ENCODE results near the gene NDUFB7. TPM values are rescaled to one million over a fixed set of nuclear protein-coding genes. Genes with fewer than 3 reads are reported as not detected.
"Not testable (repeated sequence)": the region's sequence is repeated elsewhere in the genome, so short reads cannot be mapped to it uniquely, and the experiment has no call there.

NDUFB7 gene
- total RNA-seq, 1 donor from 2014 or later: 501 TPM

DNA sequence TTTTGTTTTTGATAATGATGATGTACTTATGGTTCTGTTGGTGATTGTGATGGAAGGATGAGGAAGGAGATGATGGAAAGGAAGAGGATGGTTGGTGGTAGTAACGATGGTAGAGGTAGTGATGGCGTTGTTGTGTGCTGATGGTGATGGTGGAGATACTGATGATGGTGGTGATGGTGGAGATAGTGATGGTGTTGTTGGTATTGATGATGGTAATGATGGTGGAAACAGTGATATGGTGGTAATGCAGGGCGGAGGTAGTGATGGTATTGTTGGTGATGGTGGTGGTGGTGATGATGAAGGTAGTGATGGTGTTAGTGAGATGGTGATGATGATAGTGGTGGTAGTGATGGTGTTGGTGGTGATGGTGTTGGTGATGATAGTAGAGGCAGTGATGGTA is 23.7 kb upstream of the NDUFB7 start:
- intact Hi-C loops (cut with micrococcal nuclease): no loop called here
- Histone ChIP-seq H3K9me3 (replicated peaks) (no peaks in the 10 kb centered on the region), H3K27ac (replicated peaks) (no peak overlapping the region), H3K4me3 (no peak overlapping the region), H3K36me3 (no peaks in the 10 kb centered on the region), H3K27me3 (ENCODE audit: low read depth) (peaks cover 35% of the 10 kb centered on the region), H3K4me1 (no peaks in the 10 kb centered on the region)
- TF ChIP-seq, protein P1, sequence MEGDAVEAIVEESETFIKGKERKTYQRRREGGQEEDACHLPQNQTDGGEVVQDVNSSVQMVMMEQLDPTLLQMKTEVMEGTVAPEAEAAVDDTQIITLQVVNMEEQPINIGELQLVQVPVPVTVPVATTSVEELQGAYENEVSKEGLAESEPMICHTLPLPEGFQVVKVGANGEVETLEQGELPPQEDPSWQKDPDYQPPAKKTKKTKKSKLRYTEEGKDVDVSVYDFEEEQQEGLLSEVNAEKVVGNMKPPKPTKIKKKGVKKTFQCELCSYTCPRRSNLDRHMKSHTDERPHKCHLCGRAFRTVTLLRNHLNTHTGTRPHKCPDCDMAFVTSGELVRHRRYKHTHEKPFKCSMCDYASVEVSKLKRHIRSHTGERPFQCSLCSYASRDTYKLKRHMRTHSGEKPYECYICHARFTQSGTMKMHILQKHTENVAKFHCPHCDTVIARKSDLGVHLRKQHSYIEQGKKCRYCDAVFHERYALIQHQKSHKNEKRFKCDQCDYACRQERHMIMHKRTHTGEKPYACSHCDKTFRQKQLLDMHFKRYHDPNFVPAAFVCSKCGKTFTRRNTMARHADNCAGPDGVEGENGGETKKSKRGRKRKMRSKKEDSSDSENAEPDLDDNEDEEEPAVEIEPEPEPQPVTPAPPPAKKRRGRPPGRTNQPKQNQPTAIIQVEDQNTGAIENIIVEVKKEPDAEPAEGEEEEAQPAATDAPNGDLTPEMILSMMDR (IDR thresholded peaks at IDR 0.05; ENCODE audit: borderline replicate concordance): no peak
- DNase-seq: no peak

DNA sequence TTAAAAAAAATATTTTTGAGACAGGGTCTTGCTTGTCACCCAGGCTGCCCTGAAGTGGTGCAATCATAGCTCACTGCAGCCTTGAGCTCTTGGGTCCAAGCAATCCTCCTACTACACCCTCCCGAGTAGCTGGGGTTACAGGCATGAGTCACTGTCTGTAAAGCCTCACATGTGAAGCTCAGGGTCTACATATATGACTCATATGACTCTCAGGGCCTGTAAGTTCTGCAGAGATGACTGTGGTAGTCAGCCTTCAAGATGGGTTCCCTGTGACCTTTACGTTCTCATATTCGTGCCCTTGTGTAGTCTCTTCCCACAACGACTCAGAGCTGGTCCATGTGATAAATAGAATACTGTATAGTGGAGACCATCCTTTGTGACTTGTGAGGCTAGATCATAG is 17.6 kb upstream of the NDUFB7 start:
- H3K36me3 ChIP-seq; intact Hi-C loops (cut with micrococcal nuclease); H3K4me1 ChIP-seq; H3K4me3 ChIP-seq; DNase-seq; H3K27ac ChIP-seq (replicated peaks); H3K9me3 ChIP-seq (replicated peaks): not testable (repeated sequence)
- H3K27me3 ChIP-seq (ENCODE audit: low read depth): peaks cover 24% of the 10 kb centered on the region

DNA sequence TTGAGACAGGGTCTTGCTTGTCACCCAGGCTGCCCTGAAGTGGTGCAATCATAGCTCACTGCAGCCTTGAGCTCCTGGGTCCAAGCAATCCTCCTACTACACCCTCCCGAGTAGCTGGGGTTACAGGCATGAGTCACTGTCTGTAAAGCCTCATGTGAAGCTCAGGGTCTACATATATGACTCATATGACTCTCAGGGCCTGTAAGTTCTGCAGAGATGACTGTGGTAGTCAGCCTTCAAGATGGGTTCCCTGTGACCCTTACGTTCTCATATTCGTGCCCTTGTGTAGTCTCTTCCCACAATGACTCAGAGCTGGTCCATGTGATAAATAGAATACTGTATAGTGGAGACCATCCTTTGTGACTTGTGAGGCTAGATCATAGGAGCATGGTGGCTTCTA is 13.3 kb upstream of the NDUFB7 start:
- H3K36me3 ChIP-seq; H3K27ac ChIP-seq (replicated peaks); H3K4me1 ChIP-seq; H3K9me3 ChIP-seq (replicated peaks); H3K27me3 ChIP-seq (ENCODE audit: low read depth); DNase-seq; intact Hi-C loops (cut with micrococcal nuclease); H3K4me3 ChIP-seq: not testable (repeated sequence)

DNA sequence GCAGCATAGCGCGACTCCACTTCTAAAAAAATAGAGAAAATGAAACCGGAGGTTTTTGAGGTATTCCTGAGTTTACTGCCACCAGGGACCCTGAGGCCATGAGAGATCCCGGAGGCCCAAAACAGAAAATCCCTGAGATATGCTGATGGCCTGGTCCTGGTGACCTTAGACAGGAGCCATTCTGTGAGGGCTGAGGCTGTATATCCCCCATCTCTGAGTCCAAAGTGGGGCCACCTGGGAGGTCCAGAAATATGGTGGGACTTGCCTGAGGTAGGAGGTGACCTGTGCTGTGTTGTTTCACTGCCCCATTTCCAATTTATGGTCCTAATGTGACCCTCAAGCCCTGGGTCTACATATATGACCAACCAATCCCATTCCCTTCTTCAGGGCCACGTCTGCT is 12.5 kb upstream of the NDUFB7 start:
- H3K27ac ChIP-seq (replicated peaks); H3K27me3 ChIP-seq (ENCODE audit: low read depth); intact Hi-C loops (cut with micrococcal nuclease); H3K36me3 ChIP-seq; DNase-seq; H3K4me3 ChIP-seq; H3K9me3 ChIP-seq (replicated peaks); H3K4me1 ChIP-seq: not testable (repeated sequence)

DNA sequence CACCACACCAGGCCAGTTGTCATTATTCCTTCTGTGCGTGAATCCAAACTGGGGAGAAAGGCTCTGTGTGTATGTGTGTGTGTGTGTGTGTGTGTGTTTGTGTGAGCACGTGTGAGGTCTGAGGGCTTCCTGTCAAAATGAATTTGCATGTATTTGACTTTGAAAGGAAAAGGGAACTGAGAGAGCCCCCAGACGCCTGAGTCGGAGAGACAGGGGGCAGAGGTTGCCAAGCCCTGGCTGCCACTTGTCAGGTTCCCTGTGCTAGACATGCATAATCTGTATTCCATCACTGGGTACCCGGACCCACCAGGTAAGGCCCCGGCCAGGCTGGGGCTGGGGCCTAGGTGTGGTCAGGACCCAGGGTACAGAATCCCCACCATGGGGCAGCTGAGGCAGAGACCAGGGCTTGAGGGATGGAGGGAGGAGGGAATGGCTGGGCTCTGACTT is 11.1 kb upstream of the NDUFB7 start, which contains the start of gene CLEC17A:
CLEC17A (plus strand) TSS at position 191 of the 447 bp plus-strand sequence; CDS start at position 268, 77 bp downstream.
- Histone ChIP-seq H3K27me3 (ENCODE audit: low read depth) (no peaks in the 10 kb centered on the region), H3K4me3 (no peak within 1 kb of the TSS), H3K27ac (replicated peaks) (no peak within 1 kb of the TSS), H3K36me3 (no peaks in the 10 kb centered on the region), H3K4me1 (no peaks in the 10 kb centered on the region), H3K9me3 (replicated peaks) (no peaks in the 10 kb centered on the region)
- intact Hi-C loops (cut with micrococcal nuclease): no loop called here
- no peak for DNase-seq
- TF ChIP-seq, protein P1 (IDR thresholded peaks at IDR 0.05; ENCODE audit: borderline replicate concordance): no peak

DNA sequence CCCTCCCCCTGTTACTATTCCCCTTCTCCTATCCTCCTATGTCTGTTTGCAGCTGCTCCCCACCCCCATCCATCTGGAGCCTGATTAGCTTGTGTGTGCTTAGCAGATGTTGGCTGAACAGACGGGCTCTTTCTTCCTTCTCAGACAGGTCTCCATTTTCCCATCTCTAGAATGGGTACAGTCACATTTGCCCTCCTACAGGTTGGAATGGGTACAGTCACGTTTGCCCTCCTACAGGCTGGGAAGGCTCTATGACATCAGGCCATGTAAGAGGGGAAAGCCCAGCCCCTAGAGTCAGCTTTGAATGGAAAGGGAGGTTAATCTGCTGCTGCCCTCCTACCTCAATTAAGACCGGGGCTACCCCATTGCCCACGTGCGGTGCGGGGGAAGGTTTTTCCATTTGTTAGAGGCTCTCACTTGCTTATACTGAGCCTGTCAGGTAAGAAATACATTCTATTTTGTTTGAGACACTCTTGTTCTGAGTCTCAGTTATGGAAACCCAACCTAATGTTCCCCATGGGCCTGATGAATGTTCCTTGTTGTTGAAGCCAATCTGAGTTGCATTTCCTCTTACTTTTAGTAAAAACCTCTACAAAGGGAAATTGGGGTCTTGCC is 8.9 kb upstream of the NDUFB7 start:
- Histone ChIP-seq H3K27me3 (ENCODE audit: low read depth) (no peaks in the 10 kb centered on the region), H3K36me3 (no peaks in the 10 kb centered on the region), H3K27ac (replicated peaks) (no peak overlapping the region), H3K9me3 (replicated peaks) (no peaks in the 10 kb centered on the region), H3K4me3 (no peak overlapping the region), H3K4me1 (no peaks in the 10 kb centered on the region)
- intact Hi-C loops (cut with micrococcal nuclease): no loop called here
- DNase-seq: no peak
- TF ChIP-seq, protein P1 (IDR thresholded peaks at IDR 0.05; ENCODE audit: borderline replicate concordance): no peak

DNA sequence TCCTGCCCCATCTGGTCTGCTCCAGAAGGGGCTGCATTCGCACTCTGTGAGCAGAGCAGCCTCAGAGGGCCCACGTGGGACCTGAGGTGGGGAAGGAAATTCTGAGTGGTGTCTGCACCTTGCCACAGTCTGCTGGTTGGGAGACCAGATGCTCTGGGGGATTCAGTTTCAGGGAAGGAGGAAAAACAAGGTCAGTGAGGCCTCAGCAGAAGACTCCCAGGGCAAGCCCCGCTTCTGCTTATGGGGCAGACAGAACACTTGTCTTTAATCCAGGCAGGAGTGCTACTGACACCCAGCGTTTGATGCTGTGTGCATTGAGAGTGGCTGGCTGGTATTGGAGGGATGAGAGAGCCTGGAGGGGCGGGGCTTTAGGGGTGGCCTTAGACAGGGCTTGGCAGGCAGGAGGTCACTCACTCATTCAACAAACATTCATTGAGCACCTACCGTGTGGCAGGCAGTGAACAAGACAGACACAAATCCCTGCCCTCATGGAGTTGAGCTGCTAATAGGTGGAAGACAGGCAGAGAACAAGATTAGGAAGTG is 6.1 kb upstream of the NDUFB7 start:
- Histone ChIP-seq H3K4me1 (peaks cover 9% of the 10 kb centered on the region), H3K27ac (replicated peaks) (no peak overlapping the region), H3K4me3 (no peak overlapping the region), H3K9me3 (replicated peaks) (no peaks in the 10 kb centered on the region), H3K27me3 (ENCODE audit: low read depth) (no peaks in the 10 kb centered on the region), H3K36me3 (no peaks in the 10 kb centered on the region)
- TF ChIP-seq, protein P1 (IDR thresholded peaks at IDR 0.05; ENCODE audit: borderline replicate concordance): no peak
- intact Hi-C loops (cut with micrococcal nuclease): loop anchor here (5.0 kb wide), 1 partner anchor 109 kb away; no protein-coding TSS in a partner anchor
- no peak for DNase-seq

All from left ventricle myocardium inferior (tissue), 1 donor.